Esophagus muscularis mucosa (tissue), 4 donors: ENCODE data around the gene SCN8A. TPM values are rescaled to one million over a fixed set of nuclear protein-coding genes. Genes with fewer than 3 reads are reported as not detected.
"Not testable (repeated sequence)": the region's sequence is repeated elsewhere in the genome, so short reads cannot be mapped to it uniquely, and the experiment has no call there.

ENCODE experiments used
- DNase-seq: peaks from one replicate; pipeline ENCODE4 v3.0.0-alpha.2; 2017; ENCODE audit errors: extremely low spot score
- H3K27ac ChIP-seq, 4 donors: fragments of 200-600 bp; sonication (generic); replicated peaks in 1 of 4; 1 replicate in 3 of 4; 2 replicates in 1 of 4; pipeline ENCODE4 v1.5.1; 2016 to 2019; ENCODE audit warnings: mild to moderate bottlenecking in 1 of 4
- H3K27me3 ChIP-seq, 4 donors: fragments of 200-600 bp; sonication (generic); one replicate each; pipeline versions ENCODE4 v1.5.1 to v1.6.0; 2016 to 2019
- H3K36me3 ChIP-seq, 4 donors: fragments of 200-600 bp; sonication (generic); one replicate each; pipeline ENCODE4 v1.5.1; 2016 to 2019
- H3K4me1 ChIP-seq, 4 donors: fragments of 200-600 bp; sonication (generic); one replicate each; pipeline ENCODE4 v1.5.1; 2016 to 2019
- H3K4me3 ChIP-seq, 4 donors: fragments of 200-600 bp; sonication (generic); 1 replicate in 2 of 4; 2 replicates in 2 of 4; pipeline ENCODE4 v1.5.1; 2016 to 2019; ENCODE audit warnings: mild to moderate bottlenecking in 4 of 4, moderate library complexity in 1 of 4
- H3K9me3 ChIP-seq, 4 donors: fragments of 200-600 bp; sonication (generic); 1 replicate in 3 of 4; 2 replicates in 1 of 4; pipeline ENCODE4 v1.5.1; 2016 to 2019
- EP300 ChIP-seq: sonication (generic); formaldehyde crosslinking; IDR thresholded peaks from one replicate; pipeline ENCODE4 v1.6.1; 2017; ENCODE audit warnings: antibody characterized with exemption
- POLR2A ChIP-seq: fragments of 450-650 bp; IDR thresholded peaks from one replicate; pipeline ENCODE4 v1.6.1; 2017; ENCODE audit warnings: antibody characterized with exemption, moderate library complexity, mild to moderate bottlenecking, low read depth
- POLR2AphosphoS5 ChIP-seq, 2 donors: sonication (generic); formaldehyde crosslinking; IDR thresholded peaks; one replicate each; pipeline ENCODE4 v1.6.1; 2017; ENCODE audit warnings: antibody characterized with exemption in 2 of 2
- WGBS: methylation state at CpG from one replicate; pipeline ENCODE4 v1.1.5; 2018; 5-methylcytosine and 5-hydroxymethylcytosine counted together
- intact Hi-C: fragments of 100-400 bp; cut with DNase I; formaldehyde crosslinking; loops from one replicate; pipeline ENCODE4 v1.15.1; 2023
- total RNA-seq, 4 donors: library from RNA; depleted of rRNA; stranded (reverse); fragments of >200 nt; gene quantifications; one replicate each; pipeline versions ENCODE4 v1.1.0 to v1.2.1, GENCODE V29; 2016
- TF ChIP-seq, protein P1 (sequence below), 3 experiments: fragments of 200-600 bp in 2 of 3; fragments of 450-650 bp in 1 of 3; sonication (generic) in 2 of 3; IDR thresholded peaks; one replicate each; pipeline ENCODE4 v1.5.1; 2017 to 2019; ENCODE audit warnings: antibody characterized with exemption in 3 of 3, mild to moderate bottlenecking in 2 of 3, moderate library complexity in 1 of 3

The SCN8A gene
- total RNA-seq, 4 donors from 2014 or later = 0.26 to 0.42 (median 0.31) TPM

DNA sequence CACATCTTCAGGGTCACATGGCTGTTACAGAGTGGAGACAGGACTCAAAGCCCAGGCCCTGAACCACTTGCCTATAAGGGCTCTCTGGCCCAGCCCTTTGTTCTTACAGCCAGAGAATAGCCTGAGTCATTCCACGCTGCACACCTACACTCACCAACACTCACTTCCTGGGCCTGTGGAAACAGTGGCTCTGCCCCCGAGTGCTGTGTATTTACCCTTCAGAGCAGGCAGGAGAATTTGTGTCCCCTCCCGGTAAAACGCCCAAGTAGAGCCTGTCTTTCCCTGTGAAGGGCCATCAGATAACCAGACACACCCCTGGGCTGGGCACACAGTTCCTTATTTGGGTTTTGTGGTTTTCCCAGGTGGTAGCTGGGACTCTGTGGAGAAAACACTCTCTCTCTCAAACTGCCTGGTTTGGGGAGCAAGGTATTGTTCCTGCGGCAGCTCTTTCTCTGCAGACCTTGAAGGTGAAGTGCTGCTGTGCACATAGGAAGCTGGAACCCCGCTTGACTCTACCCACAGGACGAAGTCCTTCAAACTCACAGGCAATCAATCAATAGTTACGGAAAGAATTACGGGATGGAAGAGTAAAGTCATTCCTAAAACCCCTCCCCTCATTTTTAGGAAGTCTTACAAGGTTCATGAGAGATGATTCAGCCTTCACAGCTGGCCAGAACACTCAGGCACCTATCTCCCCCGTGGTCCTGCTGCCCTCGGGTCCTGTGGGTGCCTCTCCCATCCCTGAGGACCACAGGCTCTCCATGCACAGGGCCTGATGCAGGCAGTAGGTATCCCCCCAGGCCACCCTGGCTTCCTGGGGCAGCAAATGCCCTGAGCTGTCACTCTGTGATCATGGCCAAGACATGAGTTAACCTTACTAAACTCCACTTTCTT is 237.1 kb downstream of the SCN8A start:
- 73% methylated on average over 10 of the region's 11 CpGs for WGBS
- no peak overlapping the region for H3K4me3 ChIP-seq
- no peak for DNase-seq
- H3K36me3 ChIP-seq = no peaks in the 10 kb centered on the region
- H3K27me3 ChIP-seq = peaks cover 0 to 43% (median 0%) of the 10 kb centered on the region in 4 donors
- peaks cover 0 to 12% (median 5%) of the 10 kb centered on the region in 4 donors for H3K4me1 ChIP-seq
- TF ChIP-seq EP300 (no peak), POLR2A (no peak), POLR2AphosphoS5 (IDR thresholded peaks at IDR 0.05) (no peak)
- TF ChIP-seq, protein P1, sequence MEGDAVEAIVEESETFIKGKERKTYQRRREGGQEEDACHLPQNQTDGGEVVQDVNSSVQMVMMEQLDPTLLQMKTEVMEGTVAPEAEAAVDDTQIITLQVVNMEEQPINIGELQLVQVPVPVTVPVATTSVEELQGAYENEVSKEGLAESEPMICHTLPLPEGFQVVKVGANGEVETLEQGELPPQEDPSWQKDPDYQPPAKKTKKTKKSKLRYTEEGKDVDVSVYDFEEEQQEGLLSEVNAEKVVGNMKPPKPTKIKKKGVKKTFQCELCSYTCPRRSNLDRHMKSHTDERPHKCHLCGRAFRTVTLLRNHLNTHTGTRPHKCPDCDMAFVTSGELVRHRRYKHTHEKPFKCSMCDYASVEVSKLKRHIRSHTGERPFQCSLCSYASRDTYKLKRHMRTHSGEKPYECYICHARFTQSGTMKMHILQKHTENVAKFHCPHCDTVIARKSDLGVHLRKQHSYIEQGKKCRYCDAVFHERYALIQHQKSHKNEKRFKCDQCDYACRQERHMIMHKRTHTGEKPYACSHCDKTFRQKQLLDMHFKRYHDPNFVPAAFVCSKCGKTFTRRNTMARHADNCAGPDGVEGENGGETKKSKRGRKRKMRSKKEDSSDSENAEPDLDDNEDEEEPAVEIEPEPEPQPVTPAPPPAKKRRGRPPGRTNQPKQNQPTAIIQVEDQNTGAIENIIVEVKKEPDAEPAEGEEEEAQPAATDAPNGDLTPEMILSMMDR (IDR thresholded peaks at IDR 0.05) = no peak
- no peak overlapping the region for H3K27ac ChIP-seq
- intact Hi-C loops = loop anchor here (10.0 kb wide), 1 partner anchor 403 kb away; the partner anchor contains the start of gene SLC4A8
- H3K9me3 ChIP-seq = no peaks in the 10 kb centered on the region

DNA sequence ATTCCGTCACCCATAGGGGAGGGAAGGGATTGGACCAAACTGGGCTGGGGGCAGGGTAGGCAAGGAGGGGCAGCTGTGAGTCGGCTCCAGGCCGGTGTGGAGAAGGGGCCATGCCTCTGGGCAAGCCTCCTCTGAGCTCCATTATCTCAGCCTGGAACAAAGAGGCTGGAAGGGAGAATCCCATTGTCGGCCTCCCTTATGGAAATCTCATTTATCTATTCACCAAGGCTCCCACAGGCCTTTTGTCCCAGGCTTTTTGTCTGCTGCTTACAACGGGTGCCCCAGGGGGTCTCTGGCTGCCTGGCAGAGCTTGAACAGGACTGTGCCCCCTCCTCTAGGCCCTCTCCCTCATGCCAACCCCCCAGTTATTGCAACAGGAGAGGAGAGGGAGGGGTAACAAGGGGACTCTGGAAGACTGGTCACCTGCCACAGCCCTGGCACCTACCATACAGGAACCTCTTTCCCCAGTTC is 238.0 kb downstream of the SCN8A start:
- H3K27me3 ChIP-seq = peaks cover 0 to 49% (median 0%) of the 10 kb centered on the region in 4 donors
- no peaks in the 10 kb centered on the region for H3K9me3 ChIP-seq
- peaks cover 0 to 12% (median 5%) of the 10 kb centered on the region in 4 donors for H3K4me1 ChIP-seq
- no peak for DNase-seq
- H3K36me3 ChIP-seq = no peaks in the 10 kb centered on the region
- no peak overlapping the region for H3K27ac ChIP-seq
- WGBS = 59% methylated on average over 5 of the region's 5 CpGs
- H3K4me3 ChIP-seq = no peak overlapping the region
- TF ChIP-seq POLR2AphosphoS5 (IDR thresholded peaks at IDR 0.05) (no peak), POLR2A (no peak), EP300 (no peak)
- TF ChIP-seq, protein P1 (IDR thresholded peaks at IDR 0.05) = no peak
- intact Hi-C loops = loop anchor here (10.0 kb wide), 1 partner anchor 404 kb away; the partner anchor contains the start of gene SLC4A8

DNA sequence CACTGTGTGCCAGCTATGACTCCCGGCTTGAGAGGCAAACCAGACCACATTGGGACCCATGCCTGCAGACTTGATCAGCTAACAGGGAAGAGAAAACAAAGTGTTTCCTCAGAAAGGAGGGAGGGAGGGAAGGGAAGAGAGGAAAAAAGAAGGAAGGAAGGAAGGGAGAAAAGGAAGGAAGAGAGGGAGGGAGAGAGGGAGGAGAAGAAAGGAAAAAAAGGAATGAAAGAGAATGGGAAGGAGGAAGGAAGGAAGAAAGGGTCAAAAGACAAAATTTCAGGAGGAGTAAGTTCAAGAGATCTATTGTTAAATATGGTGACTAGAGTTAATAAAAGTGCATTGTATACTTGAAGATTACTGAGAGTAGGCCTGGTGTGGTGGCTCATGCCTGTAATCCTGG is 238.6 kb downstream of the SCN8A start:
- H3K27me3 ChIP-seq = peaks cover 0 to 55% (median 0%) of the 10 kb centered on the region in 4 donors
- H3K27ac ChIP-seq = no peak overlapping the region
- TF ChIP-seq POLR2A (no peak), POLR2AphosphoS5 (IDR thresholded peaks at IDR 0.05) (no peak), EP300 (no peak)
- TF ChIP-seq, protein P1 (IDR thresholded peaks at IDR 0.05) = no peak
- no peak for DNase-seq
- H3K4me3 ChIP-seq = no peak overlapping the region
- WGBS = 77% methylated on average over 1 of the region's 1 CpG
- H3K36me3 ChIP-seq = no peaks in the 10 kb centered on the region
- intact Hi-C loops = loop anchor here (10.0 kb wide), 1 partner anchor 405 kb away; the partner anchor contains the start of gene SLC4A8
- H3K9me3 ChIP-seq = no peaks in the 10 kb centered on the region
- H3K4me1 ChIP-seq = peaks cover 0 to 12% (median 5%) of the 10 kb centered on the region in 4 donors

DNA sequence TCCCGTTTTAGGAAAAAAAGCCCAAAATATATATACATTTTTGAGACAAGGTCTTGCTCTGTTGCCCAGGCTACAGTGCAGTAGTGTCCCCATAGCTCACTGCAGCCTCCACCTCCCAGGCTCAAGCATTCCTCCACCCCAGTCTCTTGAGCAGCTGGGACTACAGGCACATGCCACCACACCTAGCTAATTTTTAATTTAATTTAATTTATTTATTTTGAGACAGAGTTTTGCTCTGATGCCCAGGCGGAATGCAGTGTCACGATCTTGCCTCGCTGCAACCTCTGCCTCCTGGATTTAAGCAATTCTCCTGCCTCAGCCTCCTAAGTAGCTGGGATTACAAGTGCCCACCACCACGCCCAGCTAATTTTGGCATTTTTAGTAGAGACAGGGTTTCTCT is 240.8 kb downstream of the SCN8A start:
- peaks cover 0 to 74% (median 1%) of the 10 kb centered on the region in 4 donors for H3K27me3 ChIP-seq
- DNase-seq, H3K4me3 ChIP-seq, H3K36me3 ChIP-seq, H3K27ac ChIP-seq, H3K9me3 ChIP-seq, intact Hi-C loops: not testable (repeated sequence)
- peaks cover 0 to 12% (median 5%) of the 10 kb centered on the region in 4 donors for H3K4me1 ChIP-seq
- 81% methylated on average over 5 of the region's 5 CpGs for WGBS

DNA sequence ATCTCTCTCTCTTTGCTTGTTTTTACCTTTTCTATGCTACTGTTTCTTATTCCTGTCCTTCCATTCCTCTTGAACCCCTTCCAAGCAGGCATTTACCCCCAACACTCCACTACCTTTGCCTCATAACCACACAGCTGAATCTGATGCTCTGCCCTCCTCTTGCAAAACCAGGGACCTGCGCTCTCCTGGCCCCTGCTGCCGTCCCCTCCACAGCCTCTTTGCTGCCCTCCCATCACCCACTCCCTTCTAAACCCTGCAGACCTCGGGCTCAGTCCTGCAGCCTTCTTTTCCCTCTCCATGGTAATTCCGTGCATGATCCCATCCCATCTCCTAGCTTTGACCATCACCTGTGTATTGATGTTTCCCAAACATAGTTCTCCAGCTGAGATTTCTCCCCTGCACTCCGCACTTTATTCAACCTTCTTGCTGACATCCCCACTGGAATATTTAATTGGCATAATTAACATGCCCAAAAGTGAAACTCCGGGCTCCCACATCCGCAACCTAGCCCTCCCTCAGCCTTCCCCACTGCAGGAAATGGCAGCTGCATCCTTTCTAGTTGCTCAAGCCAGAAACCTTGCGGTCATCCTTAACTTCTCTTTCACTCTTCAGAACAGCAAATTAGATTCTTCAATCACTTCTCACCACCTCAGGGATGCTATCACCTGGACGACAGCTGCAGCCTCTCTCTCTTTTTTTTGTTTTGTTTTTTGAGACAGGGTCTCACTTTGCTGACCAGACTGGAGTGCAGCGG is 241.5 kb downstream of the SCN8A start:
- peaks cover 0 to 12% (median 5%) of the 10 kb centered on the region in 4 donors for H3K4me1 ChIP-seq
- no peak overlapping the region for H3K27ac ChIP-seq
- TF ChIP-seq POLR2A (no peak), POLR2AphosphoS5 (IDR thresholded peaks at IDR 0.05) (no peak), EP300 (no peak)
- TF ChIP-seq, protein P1 (IDR thresholded peaks at IDR 0.05) = no peak
- H3K36me3 ChIP-seq = no peaks in the 10 kb centered on the region
- WGBS = 29% methylated on average over 10 of the region's 10 CpGs
- H3K27me3 ChIP-seq = peaks cover 0 to 81% (median 1%) of the 10 kb centered on the region in 4 donors
- DNase-seq = no peak
- no peaks in the 10 kb centered on the region for H3K9me3 ChIP-seq
- H3K4me3 ChIP-seq = no peak overlapping the region
- intact Hi-C loops = no loop called here
